K562 (cell line): ENCODE data around the gene MMP28. TPM values are rescaled to one million over a fixed set of nuclear protein-coding genes. Genes with fewer than 3 reads are reported as not detected.

Source experiments
- ATAC-seq: fragments of 200-7000 bp; cut with Tn5 transposase; 3 replicates; pipeline ENCODE4 v1.9.1; 2020; ENCODE audit warnings: moderate library complexity
- BruUV-seq: library from RNA; stranded (reverse); fragments of 400-500 nt; replicated peaks from 2 replicates; lab custom pipeline; 2021; lab: Mats Ljungman, UMichigan
- CTCF ChIA-PET: fragments of 300-600 bp; formaldehyde crosslinking; extraction: SDS; loops from one replicate; lab custom pipeline; 2021; ENCODE audit warnings: low intra/inter-chr PET ratio; lab: Yijun Ruan, JAX
- POLR2A ChIA-PET: fragments of 300-600, 350-650 bp; sonication (Branson Sonifier 250); formaldehyde crosslinking; extraction: SDS; loops from one replicate; lab custom pipeline; 2021; ENCODE audit warnings: antibody characterized with exemption, inconsistent platforms; lab: Yijun Ruan, JAX
- DNase-seq, 4 experiments: peaks; one replicate each; pipeline versions ENCODE4 v3.0.0 to v3.0.0-alpha.2; 2011 to 2018; ENCODE audit warnings: low spot score in 3 of 4, mixed read lengths in 3 of 4; ENCODE audit errors: extremely low read depth in 1 of 4
- FAIRE-seq: peaks from 2 replicates; lab custom pipeline; 2011; peaks lifted over from hg19 to GRCh38; lab: Jason Lieb, UNC
- H2AFZ ChIP-seq: 2 replicates; pipeline ENCODE4 v1.6.0; 2011; ENCODE audit warnings: low read depth, low read length, control low read depth, inconsistent platforms
- H3K27ac ChIP-seq: fragments of 200-600 bp; 3 replicates; pipeline ENCODE4 v1.8.0; 2011; ENCODE audit warnings: low read depth, mild to moderate bottlenecking, control low read depth, inconsistent platforms, low read length, moderate library complexity, mixed read lengths; ENCODE audit errors: extremely low read depth
- H3K27me3 ChIP-seq, 2 experiments: fragments of 300-600 bp in 1 of 2; 2 replicates in 1 of 2; 3 replicates in 1 of 2; pipeline versions ENCODE4 v1.6.0 to v1.8.0; 2011; ENCODE audit warnings: inconsistent platforms in 2 of 2, low read length in 2 of 2, mild to moderate bottlenecking in 1 of 2, mixed read lengths in 1 of 2, moderate library complexity in 1 of 2; ENCODE audit not compliant: control insufficient read depth in 2 of 2, insufficient read depth in 2 of 2
- H3K36me3 ChIP-seq: fragments of 300-600 bp; 3 replicates; pipeline ENCODE4 v1.8.0; 2011; ENCODE audit warnings: mild to moderate bottlenecking, low read length, inconsistent platforms; ENCODE audit not compliant: control insufficient read depth, insufficient read depth
- H3K4me1 ChIP-seq, 2 experiments: fragments of 200-600 bp in 1 of 2; replicated peaks in 1 of 2; 2 replicates in 1 of 2; 3 replicates in 1 of 2; pipeline versions ENCODE4 v1.5.1 to v1.8.0; 2011; ENCODE audit warnings: inconsistent platforms in 2 of 2, low read length in 2 of 2, mild to moderate bottlenecking in 1 of 2, mixed read lengths in 1 of 2, moderate library complexity in 1 of 2; ENCODE audit not compliant: control insufficient read depth in 2 of 2, insufficient read depth in 2 of 2
- H3K4me2 ChIP-seq: 2 replicates; pipeline ENCODE4 v1.6.1; 2011; ENCODE audit warnings: low read length, control low read depth, inconsistent platforms, mixed read lengths; ENCODE audit not compliant: insufficient read depth
- H3K4me3 ChIP-seq: fragments of 200-600 bp; sonication (generic), shearing (Covaris generic); 2 replicates; pipeline ENCODE4 v1.5.1; 2016; ENCODE audit warnings: control low read depth, inconsistent platforms
- H3K79me2 ChIP-seq: fragments of 200-600 bp; 3 replicates; pipeline ENCODE4 v1.8.0; 2011; ENCODE audit warnings: low read length, inconsistent platforms; ENCODE audit not compliant: control insufficient read depth, insufficient read depth
- H3K9ac ChIP-seq, 2 experiments: 2 replicates each; pipeline versions ENCODE4 v1.6.0 to v1.6.1; 2011; ENCODE audit warnings: low read depth in 2 of 2, low read length in 2 of 2, control low read depth in 1 of 2, inconsistent platforms in 1 of 2, mild to moderate bottlenecking in 1 of 2, mixed read lengths in 1 of 2; ENCODE audit not compliant: insufficient read depth in 1 of 2
- H3K9me1 ChIP-seq: one replicate; pipeline ENCODE4 v1.6.0; 2011; ENCODE audit warnings: inconsistent platforms, mild to moderate bottlenecking, low read length, moderate library complexity; ENCODE audit not compliant: control insufficient read depth, insufficient read depth
- H3K9me3 ChIP-seq: replicated peaks from 2 replicates; pipeline ENCODE4 v1.5.1; 2011; ENCODE audit warnings: low read depth, low read length, inconsistent platforms; ENCODE audit not compliant: control insufficient read depth, insufficient read depth
- H4K20me1 ChIP-seq: replicated peaks from 2 replicates; pipeline ENCODE4 v1.6.1; 2011; ENCODE audit warnings: low read length, inconsistent platforms, mixed read lengths; ENCODE audit not compliant: control insufficient read depth, insufficient read depth
- ARID3B ChIP-seq: fragments of 250-450 bp; sonication (Bioruptor Pico); IDR thresholded peaks from 2 replicates; pipeline ENCODE4 v1.4.0; 2020; ENCODE audit warnings: borderline replicate concordance
- BRF2 ChIP-seq: IDR thresholded peaks from 3 replicates; pipeline ENCODE4 v1.6.1; 2011; ENCODE audit warnings: borderline replicate concordance, mild to moderate bottlenecking; ENCODE audit not compliant: insufficient read length, insufficient read depth
- GTF2B ChIP-seq: IDR thresholded peaks from 2 replicates; pipeline ENCODE4 v1.6.1; 2011; ENCODE audit not compliant: insufficient read length; ENCODE audit errors: extremely low read depth
- HMGXB4 ChIP-seq: sonication (generic); formaldehyde crosslinking; IDR thresholded peaks from 2 replicates; pipeline ENCODE4 v1.8.1; 2023; ENCODE audit warnings: mild to moderate bottlenecking, missing genetic modification reagents
- KLF13 ChIP-seq: fragments of 450-650 bp; IDR thresholded peaks from 2 replicates; pipeline ENCODE4 v1.6.1; 2016; ENCODE audit warnings: missing genetic modification characterization, low read depth, mild to moderate bottlenecking, missing compliant biosample characterization, moderate library complexity, borderline replicate concordance
- MBD2 ChIP-seq: sonication (generic); IDR thresholded peaks from 2 replicates; pipeline ENCODE4 v1.6.1; 2016; ENCODE audit warnings: low read depth, borderline replicate concordance
- NCOR1 ChIP-seq: fragments of 450-650 bp; IDR thresholded peaks from 2 replicates; pipeline ENCODE4 v1.6.1; 2016; ENCODE audit warnings: mild to moderate bottlenecking, moderate library complexity
- TSHZ1 ChIP-seq: fragments of 250-450 bp; sonication (Bioruptor Pico); IDR thresholded peaks from 2 replicates; pipeline ENCODE4 v1.4.0; 2020; ENCODE audit warnings: mild to moderate bottlenecking, moderate library complexity
- XRCC5 ChIP-seq: fragments of 200-400 bp; formaldehyde crosslinking; IDR thresholded peaks from 2 replicates; pipeline ENCODE4 v1.6.1; 2017; ENCODE audit warnings: low read depth, mild to moderate bottlenecking, low read length
- ZNF586 ChIP-seq: fragments of 450-650 bp; formaldehyde crosslinking; conservative IDR thresholded peaks from 2 replicates; pipeline ENCODE4 v1.4.0; 2020; ENCODE audit warnings: mild to moderate bottlenecking, moderate library complexity
- WGBS: fragments of 100-300 bp; shearing (Covaris generic); methylation state at CpG from one replicate; pipeline ENCODE4 v1.1.6; 2016; ENCODE audit warnings: low coverage, mixed read lengths; ENCODE audit not compliant: insufficient coverage; ENCODE audit errors: missing lambda C conversion rate; 5-methylcytosine and 5-hydroxymethylcytosine counted together
- in situ Hi-C: fragments of 300-500 bp; cut with MboI; formaldehyde crosslinking; loops from 4 replicates; pipeline ENCODE4 v1.15.0; 2018; ENCODE audit warnings: inconsistent platforms, mixed read lengths
- intact Hi-C: fragments of 100-400 bp; cut with micrococcal nuclease; formaldehyde crosslinking; loops from 2 replicates; pipeline ENCODE4 v1.14.2; 2022
- polyA plus RNA-seq, 8 experiments: library from polyadenylated mRNA; depleted of rRNA in 4 of 8; stranded (reverse) in 5 of 8; unstranded in 3 of 8; fragments of >200 nt; fragmentation: Nextera tagmentation in 2 of 8; fragmentation: Illumina TruSeq in 1 of 8; extraction: Ambion mirVana in 2 of 8; extraction: Trizol in 1 of 8; gene quantifications; 2 replicates each; pipeline versions ENCODE4 v1.2.1 to v1.2.3, GENCODE V29; 2011 to 2014; ENCODE audit warnings: inconsistent platforms in 1 of 8, missing spikeins in 1 of 8
- total RNA-seq, 7 experiments: library from RNA; depleted of rRNA in 6 of 7; stranded (reverse); fragments of >200 nt in 6 of 7; fragmentation: Illumina TruSeq in 2 of 7; extraction: Trizol in 2 of 7; gene quantifications; 2 replicates each; pipeline versions ENCODE4 v1.2.1 to v1.2.3, GENCODE V29; 2011 to 2021; ENCODE audit warnings: low replicate concordance in 1 of 7

The MMP28 gene
- total and polyA plus RNA-seq, 9 of the 15 experiments (the other 6 are each of a cell fraction or from before 2014, with no cell fraction given): not detected

GRCh38 chr17:35841101-35841500, 45.7 kb upstream of the MMP28 start (continued):
- TF ChIP-seq GTF2B: no peak
- no peak for TF ChIP-seq MBD2
- TF ChIP-seq TSHZ1 (CRISPR knock-in tag): no peak
- TF ChIP-seq XRCC5: no peak

GRCh38 chr17:35825206-35825605, 29.8 kb upstream of the MMP28 start:
- DNase-seq (no peak), ATAC-seq (no peak), FAIRE-seq (no peak)
- H3K9ac ChIP-seq: no peak overlapping the region
- TSS peak; percentile 1 for BruUV-seq
- no peak overlapping the region for H2AFZ ChIP-seq
- no peak overlapping the region for H3K4me3 ChIP-seq
- no peak overlapping the region for H3K27ac ChIP-seq
- intact Hi-C loops (no loop called here), in situ Hi-C loops (no loop called here)
- no peaks in the 10 kb centered on the region for H3K27me3 ChIP-seq
- H3K9me1 ChIP-seq: no peaks in the 10 kb centered on the region
- ChIA-PET POLR2A (interaction anchor here (1.0 kb wide), 1 partner anchor 16 kb away, joined by 3 read pairs; the partner anchor contains the start of gene TAF15), CTCF (no interaction called here)
- peaks cover 86% of the 10 kb centered on the region for H3K36me3 ChIP-seq
- 92% methylated on average over 1 of the region's 1 CpG for WGBS
- H3K9me3 ChIP-seq: no peaks in the 10 kb centered on the region
- no peaks in the 10 kb centered on the region for H3K4me1 ChIP-seq
- H3K4me2 ChIP-seq: no peak overlapping the region
- H3K79me2 ChIP-seq: peaks cover 18% of the 10 kb centered on the region
- H4K20me1 ChIP-seq: no peaks in the 10 kb centered on the region
- no peak for TF ChIP-seq NCOR1
- no peak for TF ChIP-seq HMGXB4
- no peak for TF ChIP-seq KLF13 (tag)
- TF ChIP-seq ARID3B (CRISPR knock-in tag): no peak
- TF ChIP-seq BRF2: no peak
- no peak for TF ChIP-seq ZNF586 (CRISPR knock-in tag)
